ENCODE results near the gene DIPK1A. TPM values are rescaled to one million over a fixed set of nuclear protein-coding genes. Genes with fewer than 3 reads are reported as not detected.

DIPK1A gene
- total and polyA plus RNA-seq, 11 donors = 2.8 to 11.6 (median 6.2) TPM

GRCh38 chr1:92854101-92854785 lies 107.0 kb downstream of the DIPK1A start:
- Histone ChIP-seq H3K4me3 (no peak overlapping the region), H3K27me3 (no peaks in the 10 kb centered on the region), H3K27ac (no peak overlapping the region), H3K4me1 (peaks cover 0 to 20% (median under 1%) of the 10 kb centered on the region in 12 donors), H3K9me3 (peaks cover 0 to 8% (median 0%) of the 10 kb centered on the region in 12 donors), H3K36me3 (peaks cover 0 to 15% (median 9%) of the 10 kb centered on the region in 9 donors)
- no peak for ATAC-seq
- TF ChIP-seq CTCF (IDR thresholded peaks at IDR 0.05) = no peak
- no peak for DNase-seq
- intact Hi-C loops (cut with DNase I) = loop anchor here in 5 of 10 donors (10.0 kb wide), 2 partner anchors 111 to 211 kb away; partner anchors contain the start of gene DIPK1A (in 4 of the 5)

GRCh38 chr1:92853299-92853698 lies 108.0 kb downstream of the DIPK1A start:
- Histone ChIP-seq H3K27me3 (no peaks in the 10 kb centered on the region), H3K4me3 (no peak overlapping the region), H3K9me3 (peaks cover 0 to 8% (median 0%) of the 10 kb centered on the region in 12 donors), H3K36me3 (peaks cover 0 to 23% (median 10%) of the 10 kb centered on the region in 9 donors), H3K27ac (no peak overlapping the region), H3K4me1 (peaks cover 0 to 18% (median 0%) of the 10 kb centered on the region in 12 donors)
- WGBS, 4 donors = 80 to 92% (median 82%) methylated on average over 2 of the region's 2 CpGs
- ATAC-seq (no peak), DNase-seq (no peak)
- TF ChIP-seq CTCF (IDR thresholded peaks at IDR 0.05) = no peak
- TF ChIP-seq POLR2A (IDR thresholded peaks at IDR 0.05) = no peak
- intact Hi-C loops (cut with DNase I) = loop anchor here in 5 of 10 donors (10.0 kb wide), 2 partner anchors 112 to 212 kb away; partner anchors contain the start of gene DIPK1A (in 4 of the 5)

- 69 to 77% (median 75%) methylated on average over 2 of the region's 2 CpGs for WGBS, 4 donors
- no peaks in the 10 kb centered on the region for H3K27me3 ChIP-seq
- ATAC-seq (no peak), DNase-seq (no peak)
- H3K4me1 ChIP-seq = peaks cover 0 to 18% (median 0%) of the 10 kb centered on the region in 12 donors
- H3K36me3 ChIP-seq = peaks cover 0 to 27% (median 10%) of the 10 kb centered on the region in 9 donors
- intact Hi-C loops (cut with DNase I) = loop anchor here in 5 of 10 donors (10.0 kb wide), 2 partner anchors 113 to 213 kb away; partner anchors contain the start of gene DIPK1A (in 4 of the 5)
- H3K9me3 ChIP-seq = peaks cover 0 to 8% (median 0%) of the 10 kb centered on the region in 12 donors
- H3K27ac ChIP-seq = no peak overlapping the region
- TF ChIP-seq POLR2A (IDR thresholded peaks at IDR 0.05) (no peak), CTCF (IDR thresholded peaks at IDR 0.05) (no peak)
- no peak overlapping the region for H3K4me3 ChIP-seq
Measured at GRCh38 chr1:92851729-92852128, 109.5 kb downstream of the DIPK1A start.

GRCh38 chr1:92850019-92850418 lies 111.2 kb downstream of the DIPK1A start:
- TF ChIP-seq CTCF (IDR thresholded peaks at IDR 0.05) (no peak), POLR2A (IDR thresholded peaks at IDR 0.05) (no peak)
- Histone ChIP-seq H3K36me3 (peaks cover 0 to 31% (median 10%) of the 10 kb centered on the region in 9 donors), H3K27ac (no peak overlapping the region), H3K9me3 (peaks cover 0 to 6% (median 0%) of the 10 kb centered on the region in 12 donors), H3K4me3 (no peak overlapping the region), H3K27me3 (no peaks in the 10 kb centered on the region), H3K4me1 (peaks cover 0 to 18% (median 0%) of the 10 kb centered on the region in 12 donors)
- DNase-seq (no peak), ATAC-seq (no peak)
- intact Hi-C loops (cut with DNase I) = loop anchor here in 5 of 10 donors (10.0 kb wide), 2 partner anchors 115 to 215 kb away; partner anchors contain the start of gene DIPK1A (in 4 of the 5)
- WGBS, 4 donors = 94 to 99% (median 98%) methylated on average over 3 of the region's 3 CpGs
